Amygdala (tissue), 56 donors: Measurements from ENCODE around the gene IVL.

Source experiments
- DNase-seq, 56 donors: peaks; one replicate each; lab custom pipeline; 2025; lab: John Stamatoyannopoulos, UW

IVL gene

DNA sequence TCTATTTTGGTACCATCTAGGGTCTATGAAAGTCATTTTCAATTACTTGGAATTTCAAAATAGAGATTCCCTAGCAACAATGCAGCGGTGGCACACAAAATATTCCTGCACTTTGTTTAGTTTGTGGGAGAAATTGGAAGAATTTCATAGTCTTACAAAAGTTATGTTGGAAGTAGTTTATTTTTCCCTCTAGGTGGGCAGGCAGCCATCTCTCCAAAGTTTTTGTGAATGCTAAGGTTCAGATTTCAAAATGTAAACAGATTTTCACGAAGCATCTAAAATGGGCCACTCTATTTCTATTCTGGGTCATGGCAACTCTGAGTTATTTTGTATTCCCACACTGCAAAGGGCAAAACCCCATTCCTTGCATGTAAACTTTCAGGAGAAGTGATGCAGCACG, 22.3 kb upstream of the IVL start:
- DNase-seq: no peak

DNA sequence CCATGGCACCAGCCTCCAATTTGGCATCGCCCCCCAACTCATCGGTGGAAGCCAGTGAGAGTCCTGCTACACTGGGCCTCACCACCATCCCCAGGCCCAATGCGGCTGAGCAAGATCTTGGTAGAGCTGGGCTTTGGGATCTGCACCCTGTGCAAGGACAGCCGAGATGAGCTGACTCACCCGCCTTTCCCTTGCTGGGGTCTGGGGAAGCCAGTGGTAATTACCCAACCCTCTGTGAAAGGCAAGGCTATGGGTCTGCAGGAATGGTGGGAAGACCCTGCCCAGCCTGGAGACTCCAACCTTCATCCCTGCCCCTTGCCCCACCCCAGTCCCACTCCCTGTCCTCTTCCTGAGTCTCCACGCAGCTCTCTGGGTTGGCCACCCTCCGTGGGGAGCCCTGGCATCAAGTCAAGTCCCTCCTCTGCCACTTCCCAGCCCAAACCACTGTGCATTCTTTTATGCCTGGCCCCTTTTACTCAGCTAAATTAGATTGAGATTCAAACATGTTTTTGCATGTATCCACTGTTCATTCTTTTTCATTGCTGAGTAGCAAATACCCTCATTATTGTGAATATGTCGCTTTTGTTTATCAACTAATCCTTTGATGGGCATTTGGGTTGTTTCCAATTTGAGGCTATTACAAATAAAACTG, 21.5 kb upstream of the IVL start:
- no peak for DNase-seq

GRCh38 chr1:152888126-152888525, 20.2 kb upstream of the IVL start:
- DNase-seq: no peak

DNA sequence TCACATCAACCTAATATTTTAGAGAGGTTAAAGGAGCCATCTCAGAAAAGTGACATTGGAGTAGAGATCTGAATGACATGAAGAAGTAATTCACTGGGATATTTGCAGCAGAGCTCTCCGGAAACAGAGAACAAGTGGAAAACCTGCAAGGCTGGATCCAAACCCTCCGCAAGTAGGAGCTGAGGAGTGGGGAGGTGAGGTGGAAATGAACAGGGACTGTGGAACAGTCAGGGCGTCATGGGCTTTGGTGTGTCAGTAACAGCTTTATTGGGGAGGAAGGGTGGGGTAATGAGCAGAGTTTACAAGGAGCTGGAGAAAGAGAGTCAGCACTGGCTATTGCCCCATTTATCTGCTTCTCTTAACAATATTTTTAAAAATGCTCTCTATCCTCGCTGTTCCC, 9.3 kb upstream of the IVL start:
- DNase-seq: no peak

- no peak for DNase-seq
Observed at GRCh38 chr1:152899883-152900282, 8.5 kb upstream of the IVL start.

DNA sequence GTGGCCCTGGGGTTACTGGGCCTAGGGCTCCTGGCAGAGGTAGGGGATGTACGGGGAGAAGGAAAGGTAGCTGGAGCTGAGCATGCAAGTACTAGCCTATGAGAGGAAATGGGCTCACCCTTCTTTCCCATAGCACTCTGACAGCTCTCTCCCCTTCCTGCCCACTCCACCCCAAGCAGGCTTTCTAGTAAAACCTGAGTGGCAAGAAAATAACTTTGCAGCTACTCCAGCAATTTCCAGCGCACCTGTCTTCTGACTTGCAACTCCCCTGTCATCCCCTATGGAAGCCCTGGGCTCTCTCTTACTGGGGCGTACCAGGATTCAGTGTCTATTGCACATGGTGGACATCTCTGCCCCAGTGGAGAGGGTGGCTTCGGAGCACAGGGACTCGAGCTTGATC, 6.7 kb upstream of the IVL start:
- DNase-seq: no peak

DNA sequence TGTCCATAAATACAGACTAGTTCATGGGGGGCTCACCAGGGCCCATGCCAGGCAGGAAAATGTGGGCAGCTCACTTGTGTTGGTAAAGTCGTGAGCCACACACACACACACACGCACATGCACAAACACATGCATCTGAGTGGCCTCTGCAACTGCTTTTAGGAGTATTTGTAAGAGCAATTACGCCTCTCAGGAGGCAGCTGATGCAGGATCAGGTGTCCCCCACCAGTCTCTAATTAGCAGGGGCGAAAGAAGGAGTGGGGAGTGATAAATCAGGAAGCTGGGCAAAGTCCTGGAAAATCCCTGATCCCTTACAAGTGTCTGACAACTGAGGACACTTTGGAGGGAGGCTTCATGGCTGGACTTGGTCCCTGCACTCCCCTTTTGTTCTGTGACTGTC, 5.7 kb upstream of the IVL start:
- DNase-seq: no peak

- DNase-seq: no peak
Observed at GRCh38 chr1:152904688-152905440, 3.5 kb upstream of the IVL start.

GRCh38 chr1:152906023-152906565, 2.3 kb upstream of the IVL start:
- DNase-seq: no peak

GRCh38 chr1:152909206-152909605, 860 bp downstream of the IVL start:
- DNase-seq: no peak

DNA sequence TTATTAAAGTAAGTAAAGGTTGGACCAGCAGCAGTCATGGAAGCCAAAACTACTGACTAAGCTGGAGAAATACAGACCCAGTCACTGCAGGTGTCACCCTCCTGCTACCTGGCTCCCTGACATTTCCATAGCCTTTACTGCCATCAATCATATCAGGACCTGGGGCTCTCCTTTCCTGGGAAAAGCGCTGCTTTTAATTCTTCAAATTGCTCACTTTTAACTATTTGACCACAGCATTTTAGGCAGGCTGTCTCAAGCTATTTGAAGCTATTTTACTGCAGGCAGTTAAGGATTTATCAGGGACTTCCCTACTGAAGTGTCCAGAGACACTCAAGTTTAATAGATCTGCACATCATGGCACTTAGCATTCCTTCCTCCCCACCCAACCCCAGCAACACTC, 4.1 kb downstream of the IVL start:
- DNase-seq: no peak

GRCh38 chr1:152912900-152913299, 4.6 kb downstream of the IVL start:
- no peak for DNase-seq

DNA sequence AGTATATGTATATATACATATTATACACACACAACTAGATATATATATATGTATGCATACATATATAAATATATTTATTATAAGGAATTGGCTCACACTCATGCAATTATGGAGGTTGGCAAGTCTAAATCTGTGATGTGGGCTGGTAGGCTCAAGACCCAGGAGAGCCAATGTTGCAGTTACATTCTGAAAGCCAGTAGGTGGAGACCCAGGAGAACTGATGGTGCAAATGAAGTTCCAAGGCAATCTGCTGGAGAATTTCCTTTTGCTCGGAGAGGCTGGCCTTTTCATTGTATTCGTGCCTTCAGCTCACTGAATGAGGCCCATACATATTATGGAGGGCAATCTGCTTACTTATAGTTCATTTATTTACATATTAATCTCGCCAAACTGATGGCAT, 9.4 kb downstream of the IVL start:
- peak in 3 of 56 donors; percentile 11 to 28 (median 25) for DNase-seq

GRCh38 chr1:152919071-152919470, 10.7 kb downstream of the IVL start:
- DNase-seq: no peak

GRCh38 chr1:152924191-152924590, 15.8 kb downstream of the IVL start:
- DNase-seq: no peak

- no peak for DNase-seq
Observed at GRCh38 chr1:152926091-152926490, 17.7 kb downstream of the IVL start.

- no peak for DNase-seq
Observed at GRCh38 chr1:152928671-152929070, 20.3 kb downstream of the IVL start.

GRCh38 chr1:152932170-152932811, 23.9 kb downstream of the IVL start:
- DNase-seq: no peak

- no peak for DNase-seq
Observed at GRCh38 chr1:152933196-152933595, 24.9 kb downstream of the IVL start.

DNA sequence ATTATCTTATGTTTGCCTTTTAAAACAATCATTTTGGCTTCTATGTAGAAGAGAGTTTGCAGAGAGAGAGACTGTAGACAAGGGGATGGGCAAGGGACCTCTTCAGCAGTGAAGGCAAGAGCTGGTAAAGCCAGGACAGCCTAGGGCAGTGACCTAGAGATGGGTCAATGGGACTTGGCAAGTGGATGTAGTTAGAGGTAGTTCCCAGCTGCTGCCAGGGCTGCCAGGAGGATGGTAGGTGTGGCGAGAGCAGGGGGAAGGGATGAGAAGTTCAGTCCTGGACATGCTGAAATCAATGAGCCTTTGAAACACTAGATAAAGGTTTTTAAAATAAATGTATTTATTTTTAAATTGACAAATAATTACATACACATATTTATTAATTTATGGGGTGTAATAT, 32.3 kb downstream of the IVL start:
- DNase-seq: no peak

GRCh38 chr1:152941037-152941711, 32.8 kb downstream of the IVL start:
- DNase-seq: no peak
